CD4-positive, alpha-beta memory T cell (primary cell): Measurements from ENCODE around the gene NMT1. TPM values are rescaled to one million over a fixed set of nuclear protein-coding genes. Genes with fewer than 3 reads are reported as not detected.

Source experiments
- CTCF ChIA-PET: fragments of 350-600 bp; sonication (Branson Sonifier 250); formaldehyde crosslinking; loops from one replicate; lab custom pipeline; 2021; ENCODE audit warnings: inconsistent platforms; ENCODE audit not compliant: partially characterized antibody; lab: Charles Lee
- POLR2A ChIA-PET: fragments of 350-600 bp; sonication (Branson Sonifier 250); formaldehyde crosslinking; loops from one replicate; lab custom pipeline; 2021; ENCODE audit not compliant: partially characterized antibody; lab: Charles Lee
- DNase-seq, 5 donors: peaks; one replicate each; pipeline versions ENCODE4 v3.0.0 to v3.0.0-alpha.2; 2020 to 2022; ENCODE audit warnings: mixed read lengths in 1 of 5
- H3K27ac ChIP-seq: one replicate; pipeline ENCODE4 v1.7.0; 2013; ENCODE audit warnings: low read depth, low read length
- H3K27me3 ChIP-seq: 2 replicates; pipeline ENCODE4 v1.7.0; 2013; ENCODE audit warnings: mild to moderate bottlenecking, low read length, moderate library complexity; ENCODE audit not compliant: insufficient read depth
- H3K36me3 ChIP-seq: 2 replicates; pipeline ENCODE4 v1.7.0; 2013; ENCODE audit warnings: mild to moderate bottlenecking, low read length, moderate library complexity; ENCODE audit not compliant: insufficient read depth
- H3K4me1 ChIP-seq: 2 replicates; pipeline ENCODE4 v1.7.0; 2013; ENCODE audit warnings: mild to moderate bottlenecking, low read length, moderate library complexity; ENCODE audit not compliant: insufficient read depth
- H3K4me3 ChIP-seq, 2 donors: one replicate each; pipeline ENCODE4 v1.7.0; 2013; ENCODE audit warnings: low read length in 2 of 2, mild to moderate bottlenecking in 1 of 2
- H3K9me3 ChIP-seq, 2 donors: one replicate each; pipeline ENCODE4 v1.7.0; 2013; ENCODE audit warnings: low read length in 2 of 2, control low read depth in 1 of 2; ENCODE audit not compliant: control insufficient read depth in 1 of 2
- H3K27ac Mint-ChIP-seq, 7 donors: one replicate each; pipeline ENCODE4 v1.8.0; 2020 to 2021; ENCODE audit warnings: mixed read lengths in 7 of 7, mild to moderate bottlenecking in 6 of 7, inconsistent platforms in 3 of 7, moderate library complexity in 3 of 7
- H3K27me3 Mint-ChIP-seq, 2 donors: one replicate each; pipeline ENCODE4 v1.8.0; 2020 to 2021; ENCODE audit warnings: mixed read lengths in 2 of 2
- H3K36me3 Mint-ChIP-seq, 2 donors: one replicate each; pipeline ENCODE4 v1.8.0; 2020 to 2021; ENCODE audit warnings: mixed read lengths in 2 of 2, inconsistent platforms in 1 of 2, mild to moderate bottlenecking in 1 of 2
- H3K4me1 Mint-ChIP-seq, 4 donors: one replicate each; pipeline ENCODE4 v1.8.0; 2020 to 2021; ENCODE audit warnings: mixed read lengths in 4 of 4, mild to moderate bottlenecking in 1 of 4
- H3K4me3 Mint-ChIP-seq, 8 donors: one replicate each; pipeline ENCODE4 v1.8.0; 2020 to 2021; ENCODE audit warnings: mixed read lengths in 8 of 8, mild to moderate bottlenecking in 7 of 8, moderate library complexity in 6 of 8, inconsistent platforms in 3 of 8
- H3K9me3 Mint-ChIP-seq, 8 donors: one replicate each; pipeline ENCODE4 v1.8.0; 2020 to 2021; ENCODE audit warnings: mixed read lengths in 8 of 8, mild to moderate bottlenecking in 5 of 8, inconsistent platforms in 3 of 8, moderate library complexity in 1 of 8
- intact Hi-C: fragments of 100-400 bp; cut with micrococcal nuclease; formaldehyde crosslinking; loops from one replicate; pipeline ENCODE4 v1.15.1; 2023
- polyA plus RNA-seq, 2 donors: library from polyadenylated mRNA; unstranded; fragments of 300-500 nt; fragmentation: Illumina TruSeq; gene quantifications; one replicate each; pipeline ENCODE4 v1.2.3, GENCODE V29; 2021
- total RNA-seq, 2 experiments: library from RNA; stranded (reverse); gene quantifications; one replicate each; pipeline ENCODE4 v1.2.3, GENCODE V29; 2021

NMT1 gene
- total and polyA plus RNA-seq, 4 experiments from 2014 or later = 56.2 to 126 (median 100) TPM

GRCh38 chr17:45073414-45074070 is 12.4 kb downstream of the NMT1 start:
- Histone ChIP-seq H3K27me3 (no peaks in the 10 kb centered on the region), H3K4me3 (no peak overlapping the region), H3K4me1 (no peaks in the 10 kb centered on the region), H3K9me3 (no peaks in the 10 kb centered on the region), H3K36me3 (peaks cover 9% of the 10 kb centered on the region), H3K27ac (no peak overlapping the region)
- Mint-ChIP-seq H3K27me3 (no peaks in the 10 kb centered on the region), H3K9me3 (no peaks in the 10 kb centered on the region), H3K36me3 (peaks cover 10 to 31% of the 10 kb centered on the region in 2 donors), H3K4me1 (peaks cover 19 to 37% (median 25%) of the 10 kb centered on the region in 4 donors), H3K4me3 (no peak overlapping the region), H3K27ac (peak overlapping the region in 2 of 7 donors; percentile 55 to 68)
- intact Hi-C loops = no loop called here
- POLR2A ChIA-PET = interaction anchor here (1.7 kb wide), 1 partner anchor 12 kb away, joined by 5 read pairs; the partner anchor contains the start of gene NMT1
- CTCF ChIA-PET = no interaction called here
- DNase-seq = no peak

GRCh38 chr17:45077643-45078042 is 16.5 kb downstream of the NMT1 start:
- no peak overlapping the region for H3K27ac ChIP-seq
- H3K27me3 ChIP-seq = no peaks in the 10 kb centered on the region
- Mint-ChIP-seq H3K27me3 (no peaks in the 10 kb centered on the region), H3K9me3 (no peaks in the 10 kb centered on the region), H3K27ac (peak overlapping the region in 2 of 7 donors; percentile 27 to 60), H3K36me3 (peaks cover 22 to 31% of the 10 kb centered on the region in 2 donors), H3K4me1 (peaks cover 16 to 31% (median 22%) of the 10 kb centered on the region in 4 donors), H3K4me3 (no peak overlapping the region)
- DNase-seq = no peak
- intact Hi-C loops = no loop called here
- H3K36me3 ChIP-seq = peaks cover 24% of the 10 kb centered on the region
- no peaks in the 10 kb centered on the region for H3K4me1 ChIP-seq
- no peak overlapping the region for H3K4me3 ChIP-seq
- CTCF ChIA-PET = no interaction called here
- POLR2A ChIA-PET = no interaction called here
- no peaks in the 10 kb centered on the region for H3K9me3 ChIP-seq

GRCh38 chr17:45081047-45081703 is 20.1 kb downstream of the NMT1 start:
- H3K36me3 ChIP-seq = peaks cover 40% of the 10 kb centered on the region
- CTCF ChIA-PET = interaction anchor here (1.1 to 1.9 kb wide), 2 partner anchors 17 to 18 kb away, joined by 3 to 4 read pairs; no protein-coding TSS in a partner anchor
- no peak overlapping the region for H3K27ac Mint-ChIP-seq

GRCh38 chr17:45086391-45086790 is 25.3 kb downstream of the NMT1 start:
- intact Hi-C loops = no loop called here
- Histone ChIP-seq H3K4me3 (no peak overlapping the region), H3K27me3 (no peaks in the 10 kb centered on the region), H3K27ac (no peak overlapping the region), H3K36me3 (peaks cover 73% of the 10 kb centered on the region), H3K9me3 (no peaks in the 10 kb centered on the region), H3K4me1 (no peaks in the 10 kb centered on the region)
- Mint-ChIP-seq H3K9me3 (no peaks in the 10 kb centered on the region), H3K4me1 (peaks cover 0 to 3% (median 0%) of the 10 kb centered on the region in 4 donors), H3K36me3 (peaks cover 39 to 59% of the 10 kb centered on the region in 2 donors), H3K27me3 (no peaks in the 10 kb centered on the region), H3K27ac (peak overlapping the region in 1 of 7 donors; percentile 13), H3K4me3 (no peak overlapping the region)
- ChIA-PET POLR2A (no interaction called here), CTCF (no interaction called here)
- no peak for DNase-seq

More at GRCh38 chr17:45081047-45081703, 20.1 kb downstream of the NMT1 start:
- H3K9me3 Mint-ChIP-seq = no peaks in the 10 kb centered on the region
- H3K36me3 Mint-ChIP-seq = peaks cover 21 to 31% of the 10 kb centered on the region in 2 donors
- H3K27me3 Mint-ChIP-seq = no peaks in the 10 kb centered on the region
- DNase-seq = no peak
- Histone ChIP-seq H3K4me1 (no peaks in the 10 kb centered on the region), H3K27ac (no peak overlapping the region), H3K4me3 (no peak overlapping the region), H3K27me3 (no peaks in the 10 kb centered on the region), H3K9me3 (no peaks in the 10 kb centered on the region)
- no peak overlapping the region for H3K4me3 Mint-ChIP-seq
- peaks cover 11 to 18% (median 14%) of the 10 kb centered on the region in 4 donors for H3K4me1 Mint-ChIP-seq
- intact Hi-C loops = no loop called here
- POLR2A ChIA-PET = no interaction called here

GRCh38 chr17:45086865-45087503 is 25.9 kb downstream of the NMT1 start:
- Histone ChIP-seq H3K9me3 (no peaks in the 10 kb centered on the region), H3K4me3 (no peak overlapping the region), H3K36me3 (peaks cover 73% of the 10 kb centered on the region), H3K27me3 (no peaks in the 10 kb centered on the region), H3K27ac (no peak overlapping the region), H3K4me1 (no peaks in the 10 kb centered on the region)
- intact Hi-C loops = no loop called here
- no peaks in the 10 kb centered on the region for H3K27me3 Mint-ChIP-seq
- peaks cover 37 to 59% of the 10 kb centered on the region in 2 donors for H3K36me3 Mint-ChIP-seq
- no peak overlapping the region for H3K4me3 Mint-ChIP-seq
- no peaks in the 10 kb centered on the region for H3K9me3 Mint-ChIP-seq
- H3K27ac Mint-ChIP-seq = no peak overlapping the region
- peaks cover 0 to 3% (median under 1%) of the 10 kb centered on the region in 4 donors for H3K4me1 Mint-ChIP-seq
- no peak for DNase-seq
- ChIA-PET CTCF (interaction anchor here (4.9 kb wide), 1 partner anchor 12 kb away, joined by 17 read pairs; no protein-coding TSS in a partner anchor), POLR2A (no interaction called here)

GRCh38 chr17:45087504-45087975 is 26.4 kb downstream of the NMT1 start:
- no peak for DNase-seq
- Histone ChIP-seq H3K36me3 (peaks cover 70% of the 10 kb centered on the region), H3K4me3 (no peak overlapping the region), H3K4me1 (no peaks in the 10 kb centered on the region), H3K27me3 (no peaks in the 10 kb centered on the region), H3K27ac (no peak overlapping the region), H3K9me3 (no peaks in the 10 kb centered on the region)
- H3K9me3 Mint-ChIP-seq = no peaks in the 10 kb centered on the region
- ChIA-PET POLR2A (interaction anchor here (1.0 kb wide), 1 partner anchor 26 kb away, joined by 3 read pairs; the partner anchor contains the start of gene NMT1), CTCF (interaction anchor here (4.9 kb wide), 1 partner anchor 11 kb away, joined by 17 read pairs; no protein-coding TSS in a partner anchor)
- peaks cover 41 to 63% of the 10 kb centered on the region in 2 donors for H3K36me3 Mint-ChIP-seq
- no peak overlapping the region for H3K4me3 Mint-ChIP-seq
- intact Hi-C loops = no loop called here
- H3K4me1 Mint-ChIP-seq = peaks cover 0 to 3% (median 1%) of the 10 kb centered on the region in 4 donors
- peak overlapping the region in 2 of 7 donors; percentile 23 to 42 for H3K27ac Mint-ChIP-seq
- no peaks in the 10 kb centered on the region for H3K27me3 Mint-ChIP-seq
